Caco-2 (cell line): ENCODE measurements around the gene MRPS10. TPM values are rescaled to one million over a fixed set of nuclear protein-coding genes. Genes with fewer than 3 reads are reported as not detected.

Source experiments
- BruUV-seq: library from RNA; stranded (reverse); fragments of 400-500 nt; replicated peaks from 2 replicates; lab custom pipeline; 2021; lab: Mats Ljungman, UMichigan
- CTCF ChIA-PET: fragments of 300-600 bp; sonication (Branson Sonifier 250); formaldehyde crosslinking; loops from one replicate; lab custom pipeline; 2022; ENCODE audit warnings: antibody characterized with exemption; lab: Charles Lee
- POLR2A ChIA-PET: fragments of 300-600 bp; sonication (Branson Sonifier 250); formaldehyde crosslinking; loops from one replicate; lab custom pipeline; 2022; ENCODE audit warnings: antibody characterized with exemption; lab: Charles Lee
- DNase-seq, 2 experiments: peaks; one replicate each; pipeline versions ENCODE4 v3.0.0 to v3.0.0-alpha.2; 2020 to 2022
- H3K27me3 ChIP-seq: replicated peaks from 2 replicates; pipeline ENCODE4 v1.6.0; 2011; ENCODE audit warnings: low read length; ENCODE audit not compliant: control insufficient read depth, insufficient read depth
- H3K36me3 ChIP-seq: 2 replicates; pipeline ENCODE4 v1.5.1; 2011; ENCODE audit warnings: low read length; ENCODE audit not compliant: control insufficient read depth, insufficient read depth
- H3K4me1 ChIP-seq: fragments of 250-450 bp; sonication (Bioruptor Pico); 2 replicates; pipeline ENCODE4 v1.5.1; 2020; ENCODE audit warnings: mild to moderate bottlenecking
- H3K4me3 ChIP-seq: 2 replicates; pipeline ENCODE4 v1.5.1; 2011; ENCODE audit warnings: low read depth, mild to moderate bottlenecking, control low read depth, low read length
- H3K9me3 ChIP-seq: fragments of 250-450 bp; sonication (Bioruptor Pico); 2 replicates; pipeline ENCODE4 v1.5.1; 2020; ENCODE audit warnings: mild to moderate bottlenecking, moderate library complexity
- H3K27ac Mint-ChIP-seq: one replicate; pipeline ENCODE4 v1.8.0; 2022; ENCODE audit warnings: mixed read lengths; ENCODE audit not compliant: unreplicated experiment
- H3K27me3 Mint-ChIP-seq: one replicate; pipeline ENCODE4 v1.8.0; 2022; ENCODE audit warnings: mixed read lengths; ENCODE audit not compliant: insufficient read depth, unreplicated experiment
- H3K36me3 Mint-ChIP-seq: one replicate; pipeline ENCODE4 v1.8.0; 2022; ENCODE audit warnings: mild to moderate bottlenecking, mixed read lengths; ENCODE audit not compliant: insufficient read depth, unreplicated experiment
- H3K4me1 Mint-ChIP-seq: one replicate; pipeline ENCODE4 v1.8.0; 2022; ENCODE audit warnings: low read depth, mixed read lengths; ENCODE audit not compliant: unreplicated experiment
- H3K4me3 Mint-ChIP-seq: one replicate; pipeline ENCODE4 v1.8.0; 2022; ENCODE audit warnings: mild to moderate bottlenecking, moderate library complexity, mixed read lengths; ENCODE audit not compliant: unreplicated experiment
- H3K9me3 Mint-ChIP-seq: one replicate; pipeline ENCODE4 v1.8.0; 2022; ENCODE audit warnings: mixed read lengths; ENCODE audit not compliant: unreplicated experiment
- CTCF ChIP-seq, 2 experiments: fragments of 200-600 bp in 1 of 2; IDR thresholded peaks; 1 replicate in 1 of 2; 2 replicates in 1 of 2; pipeline versions ENCODE4 v1.5.1 to v1.8.0; 2011 to 2022; ENCODE audit warnings: antibody characterized with exemption in 1 of 2, control low read depth in 1 of 2, inconsistent platforms in 1 of 2, low read depth in 1 of 2, low read length in 1 of 2, mild to moderate bottlenecking in 1 of 2, moderate library complexity in 1 of 2; ENCODE audit not compliant: insufficient read depth in 1 of 2, severe bottlenecking in 1 of 2, unreplicated experiment in 1 of 2
- intact Hi-C: fragments of 100-400 bp; cut with micrococcal nuclease; formaldehyde crosslinking; loops from one replicate; pipeline ENCODE4 v1.10.0; 2022; ENCODE audit not compliant: unreplicated experiment
- total RNA-seq: library from RNA; stranded (reverse); gene quantifications from 2 replicates; pipeline ENCODE4 v1.2.3, GENCODE V29; 2022

Gene MRPS10
- total RNA-seq, 1 experiment from 2014 or later: 38.6 TPM

GRCh38 chr6:42225029-42225339, 7.3 kb upstream of the MRPS10 start:
- no peaks in the 10 kb centered on the region for H3K9me3 Mint-ChIP-seq
- intact Hi-C loops: no loop called here
- no peak for TF ChIP-seq CTCF (IDR thresholded peaks at IDR 0.05; ENCODE audit: insufficient read depth in 1 of 2, low read depth in 1 of 2, low read length in 1 of 2, severe bottlenecking in 1 of 2, unreplicated experiment in 1 of 2)
- H3K36me3 Mint-ChIP-seq: peaks cover 4% of the 10 kb centered on the region
- no peak for DNase-seq
- no peak overlapping the region for H3K4me3 ChIP-seq
- H3K4me1 Mint-ChIP-seq: peaks cover 39% of the 10 kb centered on the region
- H3K36me3 ChIP-seq: no peaks in the 10 kb centered on the region; the same call in 1 of the 2 replicates
- H3K4me1 ChIP-seq: peaks cover 40% of the 10 kb centered on the region
- BruUV-seq: TSS peak; percentile 26
- POLR2A ChIA-PET: no interaction called here
- no peaks in the 10 kb centered on the region for H3K27me3 Mint-ChIP-seq
- H3K27me3 ChIP-seq: no peaks in the 10 kb centered on the region
- peak overlapping the region; percentile 76 for H3K27ac Mint-ChIP-seq
- H3K4me3 Mint-ChIP-seq: peak overlapping the region; percentile 53
- H3K9me3 ChIP-seq: no peaks in the 10 kb centered on the region
- CTCF ChIA-PET: no interaction called here

GRCh38 chr6:42224222-42225028, 6.8 kb upstream of the MRPS10 start:
- H3K36me3 ChIP-seq: no peaks in the 10 kb centered on the region; the same call in 1 of the 2 replicates
- intact Hi-C loops: no loop called here
- no peaks in the 10 kb centered on the region for H3K9me3 Mint-ChIP-seq
- no TSS peak for BruUV-seq
- peak overlapping the region; percentile 53 for H3K4me3 Mint-ChIP-seq
- H3K27me3 Mint-ChIP-seq: no peaks in the 10 kb centered on the region
- H3K27me3 ChIP-seq: no peaks in the 10 kb centered on the region
- H3K4me3 ChIP-seq: no peak overlapping the region
- peaks cover 36% of the 10 kb centered on the region for H3K4me1 Mint-ChIP-seq
- TF ChIP-seq CTCF (IDR thresholded peaks at IDR 0.05; ENCODE audit: insufficient read depth in 1 of 2, low read depth in 1 of 2, low read length in 1 of 2, severe bottlenecking in 1 of 2, unreplicated experiment in 1 of 2): no peak
- DNase-seq: peak in 1 of 2 experiments; percentile 39
- ChIA-PET CTCF (no interaction called here), POLR2A (no interaction called here)
- H3K9me3 ChIP-seq: no peaks in the 10 kb centered on the region
- peak overlapping the region; percentile 76 for H3K27ac Mint-ChIP-seq
- peaks cover 4% of the 10 kb centered on the region for H3K36me3 Mint-ChIP-seq
- H3K4me1 ChIP-seq: peaks cover 40% of the 10 kb centered on the region

- H3K4me1 Mint-ChIP-seq: peaks cover 19% of the 10 kb centered on the region
- H3K27ac Mint-ChIP-seq: peak overlapping the region; percentile 45
- Histone ChIP-seq H3K9me3 (no peaks in the 10 kb centered on the region), H3K4me1 (peaks cover 25% of the 10 kb centered on the region), H3K4me3 (no peak overlapping the region), H3K27me3 (no peaks in the 10 kb centered on the region), H3K36me3 (no peaks in the 10 kb centered on the region)
- H3K9me3 Mint-ChIP-seq: no peaks in the 10 kb centered on the region
- intact Hi-C loops: no loop called here
- no peak for TF ChIP-seq CTCF (IDR thresholded peaks at IDR 0.05; ENCODE audit: insufficient read depth in 1 of 2, low read depth in 1 of 2, low read length in 1 of 2, severe bottlenecking in 1 of 2, unreplicated experiment in 1 of 2)
- H3K4me3 Mint-ChIP-seq: no peak overlapping the region
- BruUV-seq: no TSS peak
- peak; percentile 22 to 56 for DNase-seq
- ChIA-PET POLR2A (no interaction called here), CTCF (interaction anchor here (0.6 kb wide), 1 partner anchor 71 kb away, joined by 3 read pairs; no protein-coding TSS in a partner anchor)
- no peaks in the 10 kb centered on the region for H3K27me3 Mint-ChIP-seq
- H3K36me3 Mint-ChIP-seq: peaks cover 9% of the 10 kb centered on the region
These were observed 4.8 kb upstream of the MRPS10 start for GRCh38 chr6:42222448-42222847.
